ENCODE data around the gene AKAP13.

AKAP13 gene

DNA sequence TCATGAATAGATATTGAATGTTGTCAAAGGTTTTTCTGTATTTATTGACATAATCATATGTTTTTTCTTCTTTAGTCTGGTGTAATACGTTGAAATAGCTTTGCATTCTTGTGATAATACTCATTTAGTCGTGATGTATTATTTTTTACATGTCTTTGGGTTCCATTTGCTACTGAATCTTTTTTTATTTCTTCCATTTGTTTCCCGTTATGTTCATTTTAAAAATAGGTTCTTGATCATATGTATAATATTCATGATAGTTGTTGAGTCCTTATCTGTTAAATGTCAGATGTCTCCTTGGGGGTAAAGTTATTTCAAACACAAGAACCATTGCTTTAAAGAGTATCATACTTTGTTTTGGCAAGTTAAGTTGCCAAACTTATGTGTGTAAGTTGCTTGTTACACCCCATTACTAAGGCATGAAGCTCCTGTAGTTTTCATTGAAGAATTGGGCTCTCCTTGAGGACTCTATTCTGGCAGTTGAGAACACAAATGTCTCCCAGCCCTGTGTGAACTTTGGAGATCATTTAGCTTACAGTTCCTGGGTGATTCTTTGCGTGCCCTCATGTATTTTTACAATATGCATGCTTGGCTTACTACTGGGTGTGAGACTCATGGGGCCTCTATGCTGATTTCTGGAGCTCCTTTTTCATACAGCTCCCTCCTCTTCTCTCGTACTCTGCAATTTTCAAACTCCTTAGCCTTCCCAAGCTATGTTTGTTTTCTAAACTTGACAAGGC is 8.3 kb downstream of the AKAP13 start:
- DNase-seq, result no peak

- DNase-seq, result no peak
Measured at GRCh38 chr15:85389306-85389650, 8.9 kb downstream of the AKAP13 start.

DNA sequence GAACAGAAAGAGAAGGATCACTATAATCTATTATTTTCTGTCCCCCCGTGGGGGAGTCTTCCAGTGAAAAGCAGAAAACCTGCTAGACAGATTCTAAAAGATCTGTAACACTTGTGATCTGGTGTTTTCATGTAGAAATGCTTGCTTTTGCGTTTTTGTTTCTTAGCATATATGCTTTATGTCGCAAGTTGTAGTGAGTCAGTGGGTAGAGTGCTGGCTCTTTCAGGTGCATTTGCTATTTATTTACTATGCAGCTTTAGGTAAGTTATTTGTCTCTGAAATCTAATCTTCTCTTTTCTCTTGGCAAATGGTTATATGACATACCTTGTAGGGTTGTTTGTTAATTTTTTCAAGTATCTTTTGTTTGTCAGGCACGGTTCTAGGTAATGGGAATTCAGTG is 9.4 kb downstream of the AKAP13 start:
- no peak for DNase-seq

DNA sequence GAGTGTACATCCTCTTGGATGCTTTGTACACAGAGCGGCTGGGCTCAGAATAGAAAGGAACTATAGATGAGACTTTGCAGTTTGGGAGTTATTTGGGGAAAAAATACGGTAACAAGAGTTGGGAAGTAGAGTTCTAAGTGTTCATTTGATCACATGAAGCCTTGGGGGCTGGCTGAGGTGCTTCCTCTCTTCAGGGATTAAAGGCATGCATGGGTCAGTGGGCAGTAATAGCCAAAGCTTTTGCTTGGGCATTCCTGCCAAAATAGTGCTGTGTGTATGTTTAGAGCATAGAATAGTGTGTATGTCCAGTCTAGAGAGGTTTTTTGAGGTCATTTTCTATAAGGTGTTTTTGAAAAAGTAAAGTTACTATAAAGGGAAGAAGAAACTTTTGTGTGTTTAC is 12.8 kb downstream of the AKAP13 start:
- no peak for DNase-seq

GRCh38 chr15:85394554-85395333 is 14.3 kb downstream of the AKAP13 start:
- DNase-seq, result no peak

DNA sequence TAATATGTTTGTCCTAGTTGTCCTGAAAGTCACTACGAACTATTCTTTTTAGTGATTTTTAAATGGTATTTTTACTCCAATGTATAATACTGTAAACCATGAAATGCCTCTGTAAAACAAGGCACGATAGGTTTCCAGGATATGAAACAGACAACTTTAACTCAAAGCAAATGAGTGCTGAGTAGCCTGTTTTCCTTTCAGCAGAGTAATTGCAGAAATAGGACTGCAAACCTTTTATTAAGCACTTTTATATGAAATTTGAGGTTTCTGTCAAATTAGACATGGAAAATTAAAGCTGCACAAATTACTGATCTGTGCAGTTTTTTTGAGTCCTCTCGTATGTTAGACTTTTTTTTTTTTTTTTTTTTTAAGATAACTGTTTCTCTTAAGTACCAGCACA is 16.2 kb downstream of the AKAP13 start:
- no peak for DNase-seq

DNA sequence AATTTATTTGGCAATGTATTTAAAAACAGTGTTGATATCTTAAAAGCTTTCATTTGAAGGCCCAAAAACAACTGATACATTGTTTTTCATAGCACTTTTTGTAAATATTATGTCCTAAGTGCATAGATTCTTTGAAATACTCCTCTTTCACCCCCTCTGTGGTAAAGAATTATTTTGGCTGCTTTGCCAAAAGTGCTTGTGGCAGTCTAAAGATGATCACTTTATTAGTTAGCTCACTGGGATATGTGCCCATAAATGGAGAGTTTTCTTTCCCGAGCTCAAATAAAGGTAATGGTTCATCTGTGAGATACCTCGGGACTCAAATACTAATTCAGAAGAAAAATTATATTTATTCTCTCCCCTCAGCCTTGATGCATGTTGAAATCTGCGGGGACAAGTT is 16.7 kb downstream of the AKAP13 start:
- no peak for DNase-seq

DNA sequence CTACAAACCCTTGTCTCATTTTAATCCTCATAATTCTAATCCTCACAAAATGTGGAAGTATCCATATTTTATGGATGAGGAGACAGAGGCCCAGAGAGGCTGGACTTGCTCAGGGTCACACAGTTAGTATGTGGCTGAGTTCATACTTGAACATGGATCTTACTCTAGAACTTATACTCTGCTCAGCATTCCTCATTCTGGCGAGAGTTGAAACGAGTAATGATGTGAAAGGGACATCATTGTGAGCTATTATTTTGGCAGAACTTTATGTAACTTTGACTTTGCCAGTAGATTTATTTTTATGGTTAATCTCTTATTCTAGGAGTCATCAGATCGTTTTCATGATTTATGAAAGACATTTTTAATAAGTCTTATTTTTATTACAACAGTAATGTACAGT is 17.5 kb downstream of the AKAP13 start:
- no peak for DNase-seq

- DNase-seq, result no peak
Measured at GRCh38 chr15:85398822-85399221, 18.4 kb downstream of the AKAP13 start.

DNA sequence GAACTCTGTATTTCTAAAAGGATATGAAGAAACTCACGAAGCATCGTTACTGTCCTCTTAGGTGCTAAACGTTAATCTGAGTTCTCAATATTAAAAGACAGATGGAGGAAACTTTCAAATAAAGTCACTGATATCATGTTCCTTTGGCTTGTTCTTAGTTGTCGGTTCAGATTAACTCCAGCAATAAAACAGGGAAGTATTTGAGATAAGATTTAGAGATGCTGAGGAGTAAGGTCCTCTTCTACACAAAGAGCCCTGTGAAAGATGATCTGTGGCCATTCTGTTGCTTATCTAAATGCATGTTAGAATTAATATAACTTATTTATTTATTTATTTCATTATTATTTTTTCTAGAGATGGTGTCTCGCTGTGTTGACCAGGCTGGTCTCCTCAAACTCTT is 19.2 kb downstream of the AKAP13 start:
- DNase-seq, result no peak

DNA sequence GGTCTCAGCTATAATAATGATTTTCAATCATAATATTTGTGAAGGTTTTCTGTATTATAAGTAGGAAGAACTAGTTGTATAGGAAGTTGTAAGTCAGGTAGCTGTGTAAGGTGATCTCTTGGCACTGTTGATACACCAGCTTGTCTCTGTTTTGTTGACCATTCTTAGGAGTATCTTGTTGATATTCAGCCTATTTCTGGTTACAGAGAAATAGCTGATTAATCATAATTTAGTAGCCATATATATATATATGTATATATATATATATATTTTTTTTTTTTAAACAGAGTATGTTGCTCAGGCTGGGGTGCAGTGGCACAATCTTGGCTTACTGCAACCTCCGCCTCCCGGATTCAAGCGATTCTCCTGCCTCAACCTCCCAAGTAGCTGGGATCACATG is 20.2 kb downstream of the AKAP13 start:
- DNase-seq, result no peak

- DNase-seq, result no peak
Measured at GRCh38 chr15:85401108-85401774, 20.8 kb downstream of the AKAP13 start.

GRCh38 chr15:85402195-85402881 is 21.9 kb downstream of the AKAP13 start:
- no peak for DNase-seq

DNA sequence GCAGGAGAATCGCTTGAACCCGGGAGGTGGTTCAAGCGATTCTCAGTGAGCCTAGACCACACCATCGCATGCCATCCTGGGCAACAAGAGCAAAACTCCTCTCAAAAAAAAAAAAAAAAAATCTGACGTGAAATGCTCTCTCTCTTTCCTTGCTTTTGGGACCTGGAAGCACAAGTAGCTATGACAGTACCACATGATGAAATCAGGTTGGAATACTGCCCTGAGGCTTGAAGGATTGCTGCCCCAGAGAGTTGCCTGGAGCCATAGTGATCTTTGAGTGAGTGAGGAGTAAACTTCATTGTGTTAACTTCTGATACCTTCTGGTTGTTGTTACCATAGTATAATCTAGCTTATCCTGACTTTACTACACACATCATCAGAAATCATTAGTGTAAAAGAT is 23.3 kb downstream of the AKAP13 start:
- no peak for DNase-seq

GRCh38 chr15:85404176-85404917 is 23.9 kb downstream of the AKAP13 start:
- no peak for DNase-seq

DNA sequence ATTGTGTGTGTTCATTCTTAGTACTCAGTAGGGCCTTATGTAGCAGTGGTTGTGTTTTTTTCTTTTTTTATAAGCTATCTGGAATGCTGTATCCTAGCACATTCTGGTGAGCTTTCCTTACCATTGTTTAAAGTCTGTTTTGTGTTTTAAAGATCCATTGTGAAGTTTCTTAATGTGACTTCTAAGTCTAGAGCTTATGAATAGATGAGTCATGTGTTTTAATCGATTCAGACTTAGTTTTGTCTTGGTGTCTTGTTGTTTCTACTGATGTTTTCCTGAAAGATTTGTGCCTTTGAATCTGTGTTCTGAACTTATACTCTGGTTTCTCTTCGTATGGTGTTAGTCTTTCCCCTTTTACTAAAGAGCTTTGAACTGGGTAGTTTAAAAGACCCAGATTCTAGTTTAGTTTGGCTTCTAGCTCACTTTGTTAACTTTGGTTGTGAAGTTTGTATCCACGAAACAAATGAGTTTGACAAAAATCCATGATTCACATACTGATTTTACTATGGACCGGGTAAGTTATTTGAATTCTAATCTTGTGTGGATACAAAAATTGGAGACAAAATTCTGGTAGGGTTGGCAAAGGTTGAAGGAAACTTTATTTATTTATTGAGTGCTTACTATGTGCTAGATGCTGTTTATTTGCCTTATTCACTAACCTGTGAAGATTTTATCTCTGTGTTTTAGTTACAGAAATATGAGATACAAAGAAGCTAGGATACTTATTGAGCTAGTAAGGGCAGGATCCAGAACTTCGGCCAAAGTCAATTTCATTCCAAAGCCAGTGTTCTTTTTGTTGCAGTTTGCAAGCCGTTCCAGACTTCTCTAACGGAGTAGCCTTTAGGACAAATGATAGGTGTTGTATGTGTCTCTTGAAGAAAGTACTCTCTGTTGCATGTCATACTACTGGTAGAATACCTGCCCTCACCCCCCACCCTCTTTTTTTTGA is 24.8 kb downstream of the AKAP13 start:
- DNase-seq, result no peak

DNA sequence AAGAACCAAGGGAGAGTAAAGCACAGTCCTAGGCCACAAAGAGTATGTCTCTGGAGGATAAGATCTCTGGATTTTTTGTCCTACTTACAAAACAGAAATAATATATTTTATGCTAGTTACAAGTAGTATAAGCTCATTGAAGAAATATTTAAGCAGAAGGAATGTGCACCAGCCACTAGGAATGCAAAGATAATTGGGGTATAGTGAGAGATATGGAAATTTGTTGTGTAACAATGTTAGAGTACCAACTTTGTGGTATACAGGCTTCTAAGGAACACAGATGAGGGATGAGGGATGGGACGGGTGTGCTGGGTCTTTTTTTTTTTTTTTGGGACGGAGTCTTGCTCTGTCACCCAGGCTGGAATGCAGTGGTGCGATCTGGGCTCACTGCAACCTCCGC is 26.5 kb downstream of the AKAP13 start:
- no peak for DNase-seq

GRCh38 chr15:85407421-85408269 is 27.2 kb downstream of the AKAP13 start:
- DNase-seq, result peak; percentile 54

DNA sequence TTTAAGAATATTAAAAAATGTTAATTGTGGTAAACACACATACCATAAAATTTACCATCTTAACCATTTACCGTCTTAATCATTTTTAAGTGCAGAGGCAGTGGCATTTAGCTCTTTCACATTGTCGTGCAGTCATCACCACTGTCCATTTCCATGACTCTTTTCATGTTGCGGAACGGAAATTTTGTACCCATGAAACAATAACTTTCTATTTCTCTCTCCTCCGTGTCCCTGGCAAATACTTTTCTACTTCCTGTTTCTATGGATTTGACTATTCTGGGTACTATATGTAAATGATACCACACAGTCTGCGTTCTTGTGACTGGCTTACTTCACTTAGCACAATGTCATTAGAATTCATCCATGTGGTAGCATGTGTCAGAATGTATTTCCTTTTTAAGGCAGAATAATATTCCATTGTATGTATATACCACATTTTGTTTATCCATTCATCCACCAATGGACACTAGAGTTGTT is 27.9 kb downstream of the AKAP13 start:
- peak; percentile 27 for DNase-seq

GRCh38 chr15:85412066-85412465 is 31.7 kb downstream of the AKAP13 start:
- no peak for DNase-seq
